Heart left ventricle (tissue), 13 donors: ENCODE data around the gene PARVG.

ENCODE experiments used
- POLR2A ChIP-seq, 2 donors: fragments of 450-650 bp; IDR thresholded peaks; one replicate each; pipeline ENCODE4 v1.6.1; 2017; ENCODE audit warnings: antibody characterized with exemption in 2 of 2, mild to moderate bottlenecking in 2 of 2, moderate library complexity in 2 of 2
- TF ChIP-seq, protein P1 (sequence below), 12 donors: fragments of 200-600 bp; sonication (generic) in 4 of 12; IDR thresholded peaks; one replicate each; pipeline versions ENCODE4 v1.5.0 to v1.8.0; 2018 to 2022; ENCODE audit warnings: antibody characterized with exemption in 12 of 12, mild to moderate bottlenecking in 5 of 12
- donor health status: ischemic (EF 13 %, LVEDD 7.1; RV severe dilation, severe dysfunction).
- donor health status: DM: no; HTN: yes; CAD: no.
- donor health status: DM: no; HTN: no; CAD: no.
- donor health status: ischemic (EF 25% LVEDD 6.9; RV normal size, moderate dysfunction).
- donor health status: ischemic (EF 25% LVEDD 5.7; RV mildly dilated, moderate dysfunction).
- donor health status: ischemic (EF 35%, LVEDD 5.7; RV mildly dilated, moderate dysfunction).
- donor health status: nonischemic (EF 11% LVEDD 7.7; RV severe dilation, severe dysfunction).
- donor health status: DM: yes; HTN: yes; CAD: no.
- donor health status: PGD.
- donor health status: ischemic (EF 29% LVEDD 5.4; RV normal size, mild dysfunction).
- donor health status: nonischemic (EF 23%, LVEDD 6.1; RV moderate dilation, normal function).

DNA sequence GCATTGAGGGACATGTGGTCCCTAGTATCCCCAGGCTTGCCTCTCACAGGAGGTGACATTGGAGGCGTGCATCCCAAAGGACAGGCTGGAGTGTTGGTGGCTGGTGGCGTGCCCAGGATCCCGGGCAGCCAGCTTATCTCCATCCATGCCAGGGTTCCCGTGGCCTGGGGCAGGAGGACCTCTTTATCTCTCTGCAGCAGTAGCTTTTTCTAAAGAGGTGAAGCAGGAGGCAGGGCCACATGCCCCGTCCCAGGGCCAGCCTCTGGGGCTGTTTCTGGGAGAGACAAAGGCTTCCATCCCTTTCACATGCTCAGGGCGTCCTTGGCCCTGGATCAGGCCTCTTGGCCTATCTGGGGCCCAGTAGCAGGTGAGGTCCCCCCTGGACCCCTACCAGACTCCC is 19.7 kb downstream of the PARVG start:
- TF ChIP-seq POLR2A (IDR thresholded peaks at IDR 0.05): no peak
- TF ChIP-seq, protein P1, sequence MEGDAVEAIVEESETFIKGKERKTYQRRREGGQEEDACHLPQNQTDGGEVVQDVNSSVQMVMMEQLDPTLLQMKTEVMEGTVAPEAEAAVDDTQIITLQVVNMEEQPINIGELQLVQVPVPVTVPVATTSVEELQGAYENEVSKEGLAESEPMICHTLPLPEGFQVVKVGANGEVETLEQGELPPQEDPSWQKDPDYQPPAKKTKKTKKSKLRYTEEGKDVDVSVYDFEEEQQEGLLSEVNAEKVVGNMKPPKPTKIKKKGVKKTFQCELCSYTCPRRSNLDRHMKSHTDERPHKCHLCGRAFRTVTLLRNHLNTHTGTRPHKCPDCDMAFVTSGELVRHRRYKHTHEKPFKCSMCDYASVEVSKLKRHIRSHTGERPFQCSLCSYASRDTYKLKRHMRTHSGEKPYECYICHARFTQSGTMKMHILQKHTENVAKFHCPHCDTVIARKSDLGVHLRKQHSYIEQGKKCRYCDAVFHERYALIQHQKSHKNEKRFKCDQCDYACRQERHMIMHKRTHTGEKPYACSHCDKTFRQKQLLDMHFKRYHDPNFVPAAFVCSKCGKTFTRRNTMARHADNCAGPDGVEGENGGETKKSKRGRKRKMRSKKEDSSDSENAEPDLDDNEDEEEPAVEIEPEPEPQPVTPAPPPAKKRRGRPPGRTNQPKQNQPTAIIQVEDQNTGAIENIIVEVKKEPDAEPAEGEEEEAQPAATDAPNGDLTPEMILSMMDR (IDR thresholded peaks at IDR 0.05): no peak
